ENCODE results near the gene SLAMF9.

SLAMF9 gene

GRCh38 chr1:159945483-159946241, 8.4 kb downstream of the SLAMF9 start, which contains the start of gene IGSF9:
IGSF9 (minus strand) TSS chr1:159945613; CDS start chr1:159943454, 2,159 bp downstream.
- DNase-seq: peak; percentile 86

GRCh38 chr1:159944623-159945455, 9.2 kb downstream of the SLAMF9 start:
- no peak for DNase-seq

GRCh38 chr1:159943908-159944622, 10.0 kb downstream of the SLAMF9 start:
- no peak for DNase-seq

- no peak for DNase-seq
Measured at GRCh38 chr1:159943278-159943640, 10.8 kb downstream of the SLAMF9 start.

- DNase-seq: no peak
Measured at GRCh38 chr1:159942632-159943277, 11.3 kb downstream of the SLAMF9 start.

GRCh38 chr1:159941591-159942560, 12.2 kb downstream of the SLAMF9 start:
- no peak for DNase-seq

GRCh38 chr1:159941141-159941540, 12.9 kb downstream of the SLAMF9 start:
- DNase-seq: no peak

- no peak for DNase-seq
Measured at GRCh38 chr1:159940006-159940620, 13.9 kb downstream of the SLAMF9 start.

- no peak for DNase-seq
Measured at GRCh38 chr1:159939678-159940002, 14.4 kb downstream of the SLAMF9 start.

- no peak for DNase-seq
Measured at GRCh38 chr1:159938905-159939677, 14.9 kb downstream of the SLAMF9 start.

GRCh38 chr1:159938211-159938852, 15.7 kb downstream of the SLAMF9 start:
- no peak for DNase-seq

- DNase-seq: no peak
Measured at GRCh38 chr1:159937054-159937750, 16.8 kb downstream of the SLAMF9 start.

GRCh38 chr1:159936273-159936904, 17.6 kb downstream of the SLAMF9 start:
- peak; percentile 45 for DNase-seq

- DNase-seq: no peak
Measured at GRCh38 chr1:159935719-159936272, 18.2 kb downstream of the SLAMF9 start.

- DNase-seq: no peak
Measured at GRCh38 chr1:159935305-159935704, 18.7 kb downstream of the SLAMF9 start.

- DNase-seq: no peak
Measured at GRCh38 chr1:159934136-159935039, 19.6 kb downstream of the SLAMF9 start.

- DNase-seq: no peak
Measured at GRCh38 chr1:159933347-159933746, 20.7 kb downstream of the SLAMF9 start.
